Stimulated activated naive CD8-positive, alpha-beta T cell treated with anti-CD3 and anti-CD28 coated beads, Interleukin-15, Interleukin-2, amounts not matched to agents 100 ng/mL and 50 ng/mL, for 24 hours (primary cell): ENCODE data around the gene MYL12B.
"Not testable (repeated sequence)": the region's sequence is repeated elsewhere in the genome, so short reads cannot be mapped to it uniquely, and the experiment has no call there.

Source experiments
- H3K27ac Mint-ChIP-seq: one replicate; pipeline ENCODE4 v1.8.0; 2021; ENCODE audit warnings: mild to moderate bottlenecking, mixed read lengths
- H3K27me3 Mint-ChIP-seq: one replicate; pipeline ENCODE4 v1.8.0; 2021; ENCODE audit warnings: mixed read lengths
- H3K36me3 Mint-ChIP-seq: one replicate; pipeline ENCODE4 v1.8.0; 2021; ENCODE audit warnings: low read depth, mixed read lengths
- H3K4me1 Mint-ChIP-seq: one replicate; pipeline ENCODE4 v1.8.0; 2021; ENCODE audit warnings: low read depth, mixed read lengths
- H3K4me3 Mint-ChIP-seq: one replicate; pipeline ENCODE4 v1.8.0; 2021; ENCODE audit warnings: mild to moderate bottlenecking, mixed read lengths
- H3K9me3 Mint-ChIP-seq: one replicate; pipeline ENCODE4 v1.8.0; 2021; ENCODE audit warnings: mixed read lengths

MYL12B gene

DNA sequence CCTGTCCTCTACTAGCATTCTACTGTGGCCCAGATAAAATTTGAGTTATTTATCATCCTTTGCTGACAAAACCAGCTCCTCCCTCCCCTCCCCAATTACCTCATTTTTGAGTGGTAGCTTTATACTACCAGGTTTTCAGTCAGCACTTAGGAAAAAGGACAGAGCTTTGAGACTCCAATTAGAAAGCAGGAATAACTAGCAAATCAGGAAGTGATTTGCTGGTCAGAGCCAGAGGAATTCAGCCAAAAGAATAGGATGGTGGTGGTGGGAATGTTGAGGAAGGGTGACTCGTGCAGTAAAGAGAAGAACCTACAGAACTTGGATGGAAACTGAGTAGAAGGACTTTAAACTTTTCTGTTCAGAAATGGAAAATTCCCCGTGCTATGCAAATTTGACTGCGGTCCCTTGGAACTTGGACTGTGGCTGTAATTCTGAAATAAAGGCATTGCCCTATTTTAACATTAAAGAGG lies 3.7 kb downstream of the MYL12B start:
- Mint-ChIP-seq H3K4me1 (peaks cover 82% of the 10 kb centered on the region), H3K27me3 (no peaks in the 10 kb centered on the region), H3K9me3 (no peaks in the 10 kb centered on the region), H3K27ac (peak overlapping the region; percentile 60), H3K36me3 (peaks cover 21% of the 10 kb centered on the region), H3K4me3 (peak overlapping the region; percentile 47)

GRCh38 chr18:3266062-3266608 lies 4.2 kb downstream of the MYL12B start:
- H3K27me3 Mint-ChIP-seq: no peaks in the 10 kb centered on the region
- peak overlapping the region; percentile 24 for H3K4me3 Mint-ChIP-seq
- peaks cover 17% of the 10 kb centered on the region for H3K36me3 Mint-ChIP-seq
- H3K9me3 Mint-ChIP-seq: no peaks in the 10 kb centered on the region
- peaks cover 83% of the 10 kb centered on the region for H3K4me1 Mint-ChIP-seq
- peak overlapping the region; percentile 60 for H3K27ac Mint-ChIP-seq

DNA sequence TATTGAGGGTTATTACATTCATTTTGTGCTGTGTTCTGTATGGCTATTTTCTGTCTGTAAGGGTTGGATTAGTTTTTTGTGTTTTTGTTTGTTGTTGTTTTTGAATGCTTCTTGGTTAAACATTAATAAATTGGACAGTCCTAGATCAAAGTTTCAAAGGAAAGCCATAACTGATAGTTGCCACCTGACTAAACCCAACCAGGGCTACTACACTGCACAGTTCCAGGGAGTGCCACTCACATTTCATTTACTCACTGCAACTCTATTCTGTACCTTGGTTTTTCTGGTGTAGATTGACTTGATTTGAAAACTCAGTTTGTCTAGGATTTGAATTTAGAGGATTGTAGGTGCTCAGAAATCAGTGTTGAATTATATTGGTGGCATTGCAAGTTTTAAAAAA lies 6.4 kb downstream of the MYL12B start:
- H3K4me3 Mint-ChIP-seq: no peak overlapping the region
- H3K4me1 Mint-ChIP-seq: peaks cover 95% of the 10 kb centered on the region
- H3K36me3 Mint-ChIP-seq: peaks cover 17% of the 10 kb centered on the region
- no peaks in the 10 kb centered on the region for H3K27me3 Mint-ChIP-seq
- H3K9me3 Mint-ChIP-seq: no peaks in the 10 kb centered on the region
- H3K27ac Mint-ChIP-seq: peak overlapping the region; percentile 59

DNA sequence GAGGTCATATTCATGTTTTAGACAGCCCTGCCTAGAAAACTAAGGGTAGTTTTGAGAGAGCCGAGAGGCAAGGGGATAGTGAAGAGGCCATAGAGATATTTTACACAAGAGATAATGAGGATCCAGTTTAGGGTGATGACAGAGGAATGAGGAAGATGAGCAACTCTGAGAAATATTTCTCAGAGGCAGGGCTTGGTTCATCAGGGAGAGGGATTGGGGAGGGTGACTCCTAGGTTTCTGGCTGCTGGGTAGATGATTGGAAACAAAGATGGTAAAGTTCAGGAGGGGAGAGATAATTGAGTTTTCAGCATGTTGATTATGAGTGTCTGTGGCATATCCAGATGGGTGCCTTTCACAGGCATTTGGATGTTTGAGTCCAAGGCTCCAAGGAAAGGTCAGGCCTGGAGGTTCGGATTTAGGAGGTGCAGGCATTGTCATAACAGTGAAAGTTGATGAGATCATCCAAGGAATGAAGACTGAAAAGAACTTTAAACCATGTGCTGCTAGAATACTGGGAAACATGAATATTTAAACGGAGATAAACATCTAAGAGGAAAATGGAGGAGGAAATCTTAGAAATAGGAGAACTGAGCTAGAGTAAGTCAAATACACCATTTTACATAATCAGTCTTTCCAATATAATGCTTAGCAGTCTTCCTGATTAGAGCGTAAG lies 7.4 kb downstream of the MYL12B start:
- Mint-ChIP-seq H3K4me1 (peaks cover 85% of the 10 kb centered on the region), H3K27ac (peak overlapping the region; percentile 46), H3K9me3 (no peaks in the 10 kb centered on the region), H3K4me3 (peak overlapping the region; percentile 1), H3K36me3 (peaks cover 26% of the 10 kb centered on the region), H3K27me3 (no peaks in the 10 kb centered on the region)

DNA sequence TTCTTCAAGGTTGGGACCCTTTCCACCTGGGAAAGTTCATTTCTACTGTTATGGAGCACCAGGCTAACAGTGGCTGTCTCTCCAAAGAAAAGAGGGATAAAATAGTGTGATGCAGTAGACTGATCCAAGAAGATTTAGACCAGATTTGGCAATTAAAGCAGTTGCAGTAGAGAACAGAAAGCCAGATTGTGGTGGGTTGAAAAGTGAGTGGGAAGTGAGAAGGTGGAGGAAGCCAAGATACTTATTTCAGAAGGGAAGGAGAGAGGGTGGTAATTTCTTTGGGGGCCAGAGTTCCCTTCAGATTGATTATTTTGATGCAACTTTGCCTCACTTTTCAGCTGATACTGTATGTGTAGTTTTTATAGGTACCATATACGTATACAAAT lies 8.0 kb downstream of the MYL12B start:
- Mint-ChIP-seq H3K4me1 (peaks cover 79% of the 10 kb centered on the region), H3K36me3 (peaks cover 29% of the 10 kb centered on the region), H3K27me3 (no peaks in the 10 kb centered on the region), H3K9me3 (no peaks in the 10 kb centered on the region), H3K4me3 (no peak overlapping the region), H3K27ac (peak overlapping the region; percentile 4)

DNA sequence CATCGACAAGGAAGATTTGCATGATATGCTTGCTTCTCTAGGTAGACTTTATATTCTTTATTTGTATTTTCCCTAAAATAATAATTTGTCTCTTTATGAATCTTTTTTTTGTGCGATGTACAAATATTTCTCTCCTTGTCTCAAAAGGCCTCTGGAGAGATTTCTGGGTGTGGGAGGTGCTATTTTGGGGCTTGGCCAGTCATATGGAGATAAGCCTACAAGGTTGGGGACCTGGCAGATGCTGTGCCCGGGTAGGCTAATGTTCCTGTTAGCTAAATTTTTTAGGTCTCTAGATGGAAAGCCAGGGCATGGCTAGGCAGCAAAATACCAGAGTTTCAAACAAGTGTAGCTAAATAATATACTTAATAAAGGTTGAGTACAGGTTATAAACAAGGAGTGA lies 11.1 kb downstream of the MYL12B start:
- Mint-ChIP-seq H3K4me3 (no peak overlapping the region), H3K9me3 (no peaks in the 10 kb centered on the region), H3K27me3 (no peaks in the 10 kb centered on the region), H3K36me3 (peaks cover 46% of the 10 kb centered on the region), H3K4me1 (peaks cover 51% of the 10 kb centered on the region), H3K27ac (peak overlapping the region; percentile 32)

DNA sequence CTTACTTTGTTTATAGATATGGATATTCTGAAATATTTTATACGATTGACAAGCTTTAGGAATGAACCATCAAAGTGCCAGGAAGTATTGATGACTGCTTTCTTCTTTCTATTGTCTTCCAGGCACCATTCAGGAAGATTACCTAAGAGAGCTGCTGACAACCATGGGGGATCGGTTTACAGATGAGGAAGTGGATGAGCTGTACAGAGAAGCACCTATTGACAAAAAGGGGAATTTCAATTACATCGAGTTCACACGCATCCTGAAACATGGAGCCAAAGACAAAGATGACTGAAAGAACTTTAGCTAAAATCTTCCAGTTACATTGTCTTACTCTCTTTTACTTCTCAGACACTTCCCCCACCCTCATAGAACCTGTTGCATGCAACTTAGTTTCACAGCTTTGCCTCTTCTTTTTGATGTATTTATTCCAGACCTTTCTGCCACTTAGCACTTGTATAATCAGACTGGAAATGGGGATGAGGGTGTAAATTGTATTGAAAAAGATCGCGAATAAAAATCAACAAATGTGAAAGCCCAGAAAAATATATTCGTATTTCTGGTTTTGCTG lies 15.8 kb downstream of the MYL12B start:
- H3K27ac Mint-ChIP-seq, H3K9me3 Mint-ChIP-seq: not testable (repeated sequence)
- peaks cover 18% of the 10 kb centered on the region for H3K4me1 Mint-ChIP-seq

DNA sequence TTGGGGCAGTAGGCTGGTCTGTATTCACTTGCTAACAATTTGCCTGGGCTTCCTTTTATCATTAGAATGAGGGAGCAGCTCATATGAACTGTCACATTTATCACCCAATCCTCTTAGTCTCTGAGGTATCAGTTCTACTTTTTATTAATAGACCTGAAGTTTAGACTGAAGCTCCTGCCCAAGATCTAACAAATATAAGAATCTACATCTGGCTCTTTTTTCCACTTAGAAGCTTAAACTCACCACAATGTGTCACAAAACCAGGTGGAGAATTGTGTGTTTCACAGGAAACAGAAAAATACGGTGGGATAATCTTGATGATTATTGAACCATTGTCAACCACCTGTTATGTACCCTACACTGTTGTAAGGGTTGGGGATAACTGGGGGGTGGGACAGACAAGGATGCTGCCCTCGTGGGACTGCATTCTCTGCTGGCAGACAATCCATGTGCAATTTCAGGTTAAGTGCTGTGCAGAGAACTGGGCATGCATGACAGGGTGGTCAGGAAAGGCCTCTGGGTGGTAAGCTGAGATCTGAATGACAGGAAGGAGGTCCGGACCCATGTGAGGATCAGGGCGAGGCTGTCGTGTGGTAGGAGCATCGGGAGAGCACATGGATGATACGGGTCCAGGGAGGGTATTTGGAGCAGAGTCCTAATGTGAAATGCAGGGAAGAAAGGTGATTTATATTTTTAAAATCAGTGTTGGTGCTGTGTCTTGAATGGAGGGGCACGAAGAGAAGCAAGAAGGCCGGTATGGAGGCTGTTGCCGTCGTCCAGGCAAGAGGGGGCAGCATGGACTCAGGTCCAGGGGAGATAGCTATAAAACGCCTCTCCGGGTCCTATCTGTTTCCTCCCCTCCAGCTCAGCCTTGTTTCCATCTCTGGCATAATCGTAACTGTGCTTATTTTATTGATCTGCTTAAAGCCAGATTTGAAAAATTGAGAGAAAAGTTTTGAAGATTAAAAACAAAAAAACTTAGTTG lies 17.6 kb downstream of the MYL12B start:
- Mint-ChIP-seq H3K36me3 (peaks cover 31% of the 10 kb centered on the region), H3K4me1 (peaks cover 12% of the 10 kb centered on the region), H3K9me3 (no peaks in the 10 kb centered on the region), H3K4me3 (no peak overlapping the region), H3K27me3 (no peaks in the 10 kb centered on the region), H3K27ac (peak overlapping the region; percentile 59)

More for the DNA sequence above, 15.8 kb downstream of the MYL12B start:
- H3K36me3 Mint-ChIP-seq: peaks cover 44% of the 10 kb centered on the region
- not testable (repeated sequence) for H3K4me3 Mint-ChIP-seq, H3K27me3 Mint-ChIP-seq

DNA sequence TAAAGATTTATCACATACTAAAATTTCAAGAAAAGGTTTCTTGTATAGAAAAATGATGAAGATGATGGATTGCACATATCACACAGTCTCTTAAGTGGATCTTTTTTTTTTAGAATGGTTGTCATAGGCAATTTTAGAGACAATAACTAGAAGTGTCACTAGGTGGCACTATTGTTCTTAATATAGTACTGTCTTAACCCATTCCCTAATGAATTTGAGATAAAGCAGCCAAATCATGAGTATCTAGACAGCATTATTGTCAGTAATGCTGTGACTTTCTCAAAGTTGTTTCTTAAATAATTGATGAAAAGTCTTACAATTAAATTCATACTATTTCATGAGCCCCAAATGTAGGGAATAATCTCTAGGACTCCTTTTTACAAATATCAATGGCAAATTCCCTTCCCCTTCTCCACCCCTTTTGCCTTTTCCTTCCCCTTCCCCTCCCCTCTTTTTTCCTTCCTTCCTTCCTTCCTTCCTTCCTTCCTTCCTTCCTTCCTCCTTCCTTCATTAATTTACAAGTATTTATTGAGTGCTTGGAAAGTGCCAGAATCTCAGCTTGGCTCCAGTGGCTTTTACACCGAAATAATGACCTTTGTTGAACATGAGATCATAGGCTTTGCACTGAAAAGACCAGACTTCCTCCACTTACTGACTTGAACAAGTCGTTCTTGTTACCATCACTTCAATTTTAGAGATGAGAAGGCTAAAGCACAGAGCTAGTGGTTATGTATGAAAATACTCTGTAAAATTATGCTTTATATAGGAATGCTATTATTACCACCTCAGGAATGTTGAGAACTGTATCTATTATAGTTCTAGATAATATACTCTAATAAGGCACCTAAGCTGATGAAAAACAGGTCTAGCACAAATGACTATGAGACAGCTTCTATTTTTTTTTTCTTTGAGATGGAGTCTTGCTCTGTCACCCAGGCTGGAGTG lies 19.8 kb downstream of the MYL12B start:
- peaks cover 12% of the 10 kb centered on the region for H3K4me1 Mint-ChIP-seq
- H3K4me3 Mint-ChIP-seq: no peak overlapping the region
- no peak overlapping the region for H3K27ac Mint-ChIP-seq
- no peaks in the 10 kb centered on the region for H3K9me3 Mint-ChIP-seq
- H3K27me3 Mint-ChIP-seq: no peaks in the 10 kb centered on the region
- H3K36me3 Mint-ChIP-seq: peaks cover 20% of the 10 kb centered on the region

DNA sequence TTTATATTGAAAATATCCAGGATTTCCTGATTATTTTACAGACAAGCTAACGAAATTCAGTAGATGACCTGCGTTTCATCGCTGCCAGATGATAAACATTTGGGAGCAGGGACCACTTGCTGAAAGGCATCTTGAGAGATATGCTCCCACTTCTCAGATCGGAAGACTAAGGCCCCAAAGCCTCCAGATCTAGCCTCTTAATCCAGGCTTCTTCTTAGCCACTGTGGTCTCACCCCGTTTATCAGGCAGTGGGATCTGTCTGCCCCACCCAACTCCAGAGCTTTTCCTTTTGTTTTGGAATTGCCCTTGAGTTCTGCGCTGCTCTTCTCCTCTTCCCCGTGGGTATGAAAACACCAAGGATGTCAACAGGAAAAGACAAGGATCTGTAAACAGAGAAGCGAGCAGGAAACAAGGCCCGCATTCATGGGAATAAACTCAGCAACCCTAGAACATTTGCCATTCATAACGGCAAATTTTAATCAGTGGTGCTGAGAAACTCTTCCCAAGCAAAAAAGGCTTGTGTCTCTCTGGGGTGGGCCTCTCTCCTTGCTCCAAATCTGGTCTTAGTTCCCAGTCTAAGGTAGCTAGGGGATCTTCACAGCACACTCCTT lies 21.4 kb downstream of the MYL12B start:
- Mint-ChIP-seq H3K27ac (no peak overlapping the region), H3K9me3 (no peaks in the 10 kb centered on the region), H3K4me1 (peaks cover 12% of the 10 kb centered on the region), H3K27me3 (no peaks in the 10 kb centered on the region), H3K36me3 (peaks cover 8% of the 10 kb centered on the region), H3K4me3 (no peak overlapping the region)

DNA sequence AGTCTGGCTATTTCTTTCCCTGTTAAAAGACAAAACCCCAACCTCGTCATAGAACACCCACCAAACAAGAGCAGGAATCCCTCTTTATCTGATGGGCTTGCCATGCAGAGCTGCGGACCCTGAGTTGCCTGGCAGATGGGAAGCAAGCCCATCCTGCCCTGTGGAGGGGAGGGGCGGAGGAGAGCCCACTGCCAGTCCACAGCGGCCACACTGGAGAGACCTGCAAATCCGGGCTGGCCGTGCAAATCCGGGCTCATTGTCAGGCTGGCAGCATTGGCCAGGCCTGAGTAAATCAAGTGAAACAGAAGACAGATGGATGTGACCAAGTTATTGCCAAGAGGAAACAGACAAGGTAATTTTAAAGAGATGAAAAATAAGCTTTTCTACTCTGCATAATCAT lies 22.0 kb downstream of the MYL12B start:
- H3K27me3 Mint-ChIP-seq: no peaks in the 10 kb centered on the region
- H3K4me1 Mint-ChIP-seq: peaks cover 11% of the 10 kb centered on the region
- no peak overlapping the region for H3K4me3 Mint-ChIP-seq
- H3K36me3 Mint-ChIP-seq: peaks cover 3% of the 10 kb centered on the region
- H3K27ac Mint-ChIP-seq: no peak overlapping the region
- no peaks in the 10 kb centered on the region for H3K9me3 Mint-ChIP-seq

DNA sequence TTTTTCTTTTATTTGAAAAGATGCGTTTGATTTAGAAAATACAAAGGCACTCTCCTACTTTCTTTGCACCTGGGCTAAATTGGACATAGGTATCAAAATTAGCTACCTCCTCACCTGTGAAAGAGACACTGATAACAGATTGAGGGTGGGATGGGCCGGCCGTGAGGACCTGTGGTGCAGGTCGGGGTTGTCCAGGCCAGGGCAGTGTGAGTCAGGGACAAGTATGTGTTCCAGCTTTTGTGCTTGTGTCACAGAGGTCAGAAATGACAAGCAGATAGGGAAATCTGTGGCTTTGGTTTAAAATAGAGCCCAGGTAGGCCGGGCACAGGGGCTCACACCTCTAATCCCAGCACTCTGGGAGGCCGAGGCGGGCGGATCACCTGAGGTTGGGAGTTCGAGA lies 22.6 kb downstream of the MYL12B start:
- no peaks in the 10 kb centered on the region for H3K36me3 Mint-ChIP-seq
- no peaks in the 10 kb centered on the region for H3K27me3 Mint-ChIP-seq
- no peak overlapping the region for H3K27ac Mint-ChIP-seq
- peaks cover 5% of the 10 kb centered on the region for H3K4me1 Mint-ChIP-seq
- no peak overlapping the region for H3K4me3 Mint-ChIP-seq
- H3K9me3 Mint-ChIP-seq: no peaks in the 10 kb centered on the region

DNA sequence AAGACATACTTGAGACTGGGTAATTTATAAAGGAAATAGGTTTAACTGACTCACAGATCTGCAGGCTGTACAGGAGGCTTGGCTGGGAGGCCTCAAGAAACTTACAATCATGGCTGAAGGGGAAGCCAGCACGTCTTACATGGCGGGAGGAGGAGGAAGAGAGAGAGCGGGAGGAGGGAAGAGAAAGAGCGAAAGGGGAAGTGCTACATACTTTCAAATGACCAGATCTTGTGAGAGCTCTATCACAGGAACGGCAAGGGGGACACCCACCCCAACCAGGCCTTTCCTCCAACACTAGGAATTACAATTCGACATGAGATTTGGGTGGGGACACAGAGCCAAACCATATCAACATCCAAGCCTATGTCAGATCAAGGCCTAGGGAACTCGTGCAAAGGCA lies 24.2 kb downstream of the MYL12B start:
- Mint-ChIP-seq H3K27ac (no peak overlapping the region), H3K4me1 (peaks cover 3% of the 10 kb centered on the region), H3K9me3 (peaks cover 7% of the 10 kb centered on the region), H3K27me3 (no peaks in the 10 kb centered on the region), H3K36me3 (peaks cover 4% of the 10 kb centered on the region), H3K4me3 (no peak overlapping the region)
